OCI-LY7 (cell line): ENCODE measurements around the gene HSPA14. TPM values are rescaled to one million over a fixed set of nuclear protein-coding genes. Genes with fewer than 3 reads are reported as not detected.
"Not testable (repeated sequence)": the region's sequence is repeated elsewhere in the genome, so short reads cannot be mapped to it uniquely, and the experiment has no call there.

Experiments used
- BruUV-seq: library from RNA; stranded (reverse); fragments of 400-500 nt; replicated peaks from 2 replicates; lab custom pipeline; 2021; lab: Mats Ljungman, UMichigan
- CTCF ChIA-PET: fragments of 300-600 bp; sonication (Branson Sonifier 250); formaldehyde crosslinking; loops from one replicate; lab custom pipeline; 2022; ENCODE audit warnings: antibody characterized with exemption; ENCODE audit not compliant: unreplicated experiment; lab: Charles Lee
- POLR2A ChIA-PET: fragments of 300-600 bp; sonication (Branson Sonifier 250); formaldehyde crosslinking; loops from one replicate; lab custom pipeline; 2022; ENCODE audit warnings: antibody characterized with exemption; lab: Charles Lee
- DNase-seq: peaks from one replicate; pipeline ENCODE4 v3.0.0-alpha.2; 2015; ENCODE audit warnings: low spot score
- H2AFZ ChIP-seq: fragments of 200-600 bp; sonication (generic), shearing (Covaris generic); 2 replicates; pipeline ENCODE4 v1.6.1; 2014; ENCODE audit warnings: mild to moderate bottlenecking, antibody characterized with exemption, low read length, moderate library complexity
- H3K27ac ChIP-seq: fragments of 200-600 bp; sonication (generic); 2 replicates; pipeline ENCODE4 v1.5.1; 2014; ENCODE audit warnings: mixed run types, low read depth, mild to moderate bottlenecking, moderate library complexity, low read length, inconsistent platforms; ENCODE audit not compliant: poor library complexity, severe bottlenecking
- H3K36me3 ChIP-seq: fragments of 200-600 bp; sonication (generic); 2 replicates; pipeline ENCODE4 v1.6.1; 2014; ENCODE audit warnings: mild to moderate bottlenecking, antibody characterized with exemption, low read length, moderate library complexity, mixed read lengths; ENCODE audit not compliant: insufficient read depth
- H3K4me1 ChIP-seq: fragments of 200-600 bp; sonication (generic); 2 replicates; pipeline ENCODE4 v1.5.1; 2014; ENCODE audit warnings: mild to moderate bottlenecking, low read length; ENCODE audit not compliant: insufficient read depth, poor library complexity, severe bottlenecking
- H3K4me2 ChIP-seq: fragments of 200-600 bp; sonication (generic); 2 replicates; pipeline ENCODE4 v1.6.1; 2014; ENCODE audit warnings: mild to moderate bottlenecking, low read length
- H3K4me3 ChIP-seq: fragments of 200-600 bp; sonication (generic); 2 replicates; pipeline ENCODE4 v1.5.1; 2014; ENCODE audit warnings: mild to moderate bottlenecking, low read depth, low read length; ENCODE audit not compliant: poor library complexity, severe bottlenecking
- H3K79me2 ChIP-seq: fragments of 200-600 bp; sonication (generic); 2 replicates; pipeline ENCODE4 v1.6.1; 2016; ENCODE audit warnings: low read depth, mild to moderate bottlenecking, low read length, moderate library complexity, mixed read lengths; ENCODE audit not compliant: insufficient read depth
- H3K9me2 ChIP-seq: fragments of 200-600 bp; sonication (generic); 2 replicates; pipeline ENCODE4 v1.6.1; 2016; ENCODE audit warnings: mild to moderate bottlenecking, low read length, mixed read lengths; ENCODE audit not compliant: insufficient read depth
- H3K9me3 ChIP-seq: fragments of 200-600 bp; sonication (generic); 2 replicates; pipeline ENCODE4 v1.6.1; 2014; ENCODE audit warnings: mild to moderate bottlenecking, mixed run types, low read length, mixed read lengths
- H4K20me1 ChIP-seq: fragments of 200-600 bp; sonication (generic); 2 replicates; pipeline ENCODE4 v1.6.1; 2014; ENCODE audit warnings: mild to moderate bottlenecking, antibody characterized with exemption, low read length, moderate library complexity, mixed read lengths; ENCODE audit not compliant: insufficient read depth
- CTCF ChIP-seq: fragments of 200-600 bp; sonication (generic); conservative IDR thresholded peaks from 2 replicates; pipeline ENCODE4 v1.5.1; 2014; ENCODE audit warnings: mild to moderate bottlenecking, antibody characterized with exemption, low read length, moderate library complexity, mixed read lengths
- EZH2phosphoT487 ChIP-seq: fragments of 200-600 bp; sonication (generic); IDR thresholded peaks from 2 replicates; pipeline ENCODE4 v1.6.1; 2018; ENCODE audit warnings: low read depth, borderline replicate concordance, mild to moderate bottlenecking, mixed run types, antibody characterized with exemption, low read length, moderate library complexity, mixed read lengths
- intact Hi-C: fragments of 100-400 bp; cut with micrococcal nuclease; formaldehyde crosslinking; loops from one replicate; pipeline ENCODE4 v1.10.0; 2022; ENCODE audit not compliant: unreplicated experiment
- total RNA-seq, 2 experiments: library from RNA; depleted of rRNA in 1 of 2; stranded (reverse); fragments of >200 nt in 1 of 2; shearing (Covaris generic) in 1 of 2; gene quantifications; 2 replicates each; pipeline ENCODE4 v1.2.3, GENCODE V29; 2014 to 2022

Gene HSPA14
- total RNA-seq, 2 experiments from 2014 or later, result 21.8 to 28.2 TPM

GRCh38 chr10:14815681-14816080 is 22.4 kb upstream of the HSPA14 start:
- no TSS peak for BruUV-seq
- H3K27ac ChIP-seq, result no peak overlapping the region
- ChIA-PET CTCF (no interaction called here), POLR2A (interaction anchor here (0.7 to 1.8 kb wide), 6 partner anchors 11 to 208 kb away, joined by 3 to 9 read pairs (median 3); no protein-coding TSS in a partner anchor)
- H3K4me2 ChIP-seq, result no peak overlapping the region
- no peaks in the 10 kb centered on the region for H3K36me3 ChIP-seq
- H3K9me3 ChIP-seq, result no peaks in the 10 kb centered on the region
- intact Hi-C loops, result no loop called here
- H3K79me2 ChIP-seq, result no peaks in the 10 kb centered on the region
- peaks cover 17% of the 10 kb centered on the region for H3K4me1 ChIP-seq
- no peak overlapping the region for H3K4me3 ChIP-seq
- no peaks in the 10 kb centered on the region for H3K9me2 ChIP-seq
- TF ChIP-seq CTCF, result no peak
- no peak for TF ChIP-seq EZH2phosphoT487
- DNase-seq, result no peak
- no peaks in the 10 kb centered on the region for H4K20me1 ChIP-seq
- no peak overlapping the region for H2AFZ ChIP-seq

DNA sequence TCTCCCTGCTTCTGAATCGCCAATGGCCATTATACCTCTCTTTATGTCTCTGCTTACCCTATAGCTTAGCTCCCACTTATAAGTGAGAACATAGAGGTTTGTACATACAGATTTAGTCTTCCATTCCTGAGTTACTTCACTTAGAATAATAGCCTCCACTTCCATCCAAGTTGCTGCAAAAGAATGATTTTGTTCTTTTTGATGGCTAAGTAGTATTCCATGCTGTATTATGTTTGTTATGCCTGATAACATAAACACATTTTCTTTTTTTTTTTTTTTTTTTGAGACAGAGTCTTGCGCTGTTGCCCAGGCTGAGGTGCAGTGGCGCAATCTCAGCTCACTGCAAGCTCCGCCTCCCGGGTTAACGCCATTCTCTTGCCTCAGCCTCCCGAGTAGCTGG is 21.4 kb upstream of the HSPA14 start:
- POLR2A ChIA-PET, result interaction anchor here (0.7 to 1.2 kb wide), 4 partner anchors 15 to 1654 kb away, joined by 4 to 6 read pairs (median 4); no protein-coding TSS in a partner anchor
- not testable (repeated sequence) for BruUV-seq, H3K27ac ChIP-seq

GRCh38 chr10:14820010-14820774 is 17.9 kb upstream of the HSPA14 start:
- Histone ChIP-seq H4K20me1 (no peaks in the 10 kb centered on the region), H3K4me1 (peaks cover 24% of the 10 kb centered on the region), H3K4me3 (no peak overlapping the region), H3K79me2 (no peaks in the 10 kb centered on the region), H3K36me3 (no peaks in the 10 kb centered on the region), H3K4me2 (0 out of 2 replicates have a peak overlapping the region, but pooled peaks have one; percentile 6), H3K27ac (no peak overlapping the region), H2AFZ (peak overlapping the region; percentile 75; the same call in 1 of the 2 replicates), H3K9me3 (no peaks in the 10 kb centered on the region), H3K9me2 (no peaks in the 10 kb centered on the region)
- BruUV-seq, result no TSS peak
- TF ChIP-seq CTCF, result no peak
- no peak for TF ChIP-seq EZH2phosphoT487
- intact Hi-C loops, result no loop called here
- CTCF ChIA-PET, result no interaction called here
- DNase-seq, result no peak
- POLR2A ChIA-PET, result interaction anchor here (0.6 to 1.9 kb wide), 5 partner anchors 17 to 312 kb away, joined by 3 to 6 read pairs (median 4); partner anchors contain the start of genes CDNF, HSPA14 and MSANTD7

More for the DNA sequence above, 21.4 kb upstream of the HSPA14 start:
- DNase-seq, intact Hi-C loops, H3K4me2 ChIP-seq, H3K36me3 ChIP-seq, H4K20me1 ChIP-seq, CTCF ChIA-PET, H3K9me2 ChIP-seq, H3K4me3 ChIP-seq, H2AFZ ChIP-seq, H3K79me2 ChIP-seq, H3K9me3 ChIP-seq: not testable (repeated sequence)
- peaks cover 13% of the 10 kb centered on the region for H3K4me1 ChIP-seq
